Upper lobe of left lung (tissue), 6 donors: ENCODE data around the gene INTS13. TPM values are rescaled to one million over a fixed set of nuclear protein-coding genes. Genes with fewer than 3 reads are reported as not detected.

Experiments
- ATAC-seq, 2 donors: fragments of 200-7000 bp; cut with Tn5 transposase; one replicate each; pipeline ENCODE4 v1.9.1; 2022; ENCODE audit warnings: mild to moderate bottlenecking in 2 of 2, moderate library complexity in 2 of 2; ENCODE audit not compliant: low FRiP score in 2 of 2
- DNase-seq, 2 donors: peaks; one replicate each; pipeline ENCODE4 v3.0.0-alpha.2; 2019 to 2020
- H3K27ac ChIP-seq, 4 donors: fragments of 200-600 bp; sonication (generic); one replicate each; pipeline ENCODE4 v1.5.1; 2016 to 2019
- H3K27me3 ChIP-seq, 4 donors: fragments of 200-600 bp; sonication (generic); one replicate each; pipeline ENCODE4 v1.5.1; 2017 to 2019
- H3K36me3 ChIP-seq, 4 donors: fragments of 200-600 bp; sonication (generic); one replicate each; pipeline ENCODE4 v1.5.1; 2016 to 2019
- H3K4me1 ChIP-seq, 4 donors: fragments of 200-600 bp; sonication (generic); one replicate each; pipeline ENCODE4 v1.5.1; 2018 to 2019
- H3K4me3 ChIP-seq, 4 donors: fragments of 200-600 bp; sonication (generic); one replicate each; pipeline ENCODE4 v1.5.1; 2017 to 2019; ENCODE audit warnings: mild to moderate bottlenecking in 2 of 4, moderate library complexity in 1 of 4
- H3K9me3 ChIP-seq, 4 donors: fragments of 200-600 bp; sonication (generic); one replicate each; pipeline ENCODE4 v1.5.1; 2018 to 2019
- EP300 ChIP-seq, 4 donors: sonication (generic); formaldehyde crosslinking; IDR thresholded peaks; one replicate each; pipeline ENCODE4 v1.5.1; 2017; ENCODE audit warnings: antibody characterized with exemption in 4 of 4, control low read depth in 2 of 4
- POLR2A ChIP-seq, 4 donors: fragments of 450-650 bp; IDR thresholded peaks; one replicate each; pipeline ENCODE4 v1.5.1; 2016 to 2017; ENCODE audit warnings: antibody characterized with exemption in 4 of 4, mild to moderate bottlenecking in 2 of 4
- POLR2AphosphoS5 ChIP-seq, 2 donors: sonication (generic); formaldehyde crosslinking; IDR thresholded peaks; one replicate each; pipeline ENCODE4 v1.5.1; 2017; ENCODE audit warnings: antibody characterized with exemption in 2 of 2
- WGBS, 2 donors: methylation state at CpG; one replicate each; pipeline ENCODE4 v1.1.5; 2017 to 2018; 5-methylcytosine and 5-hydroxymethylcytosine counted together
- total RNA-seq, 6 donors: library from RNA; depleted of rRNA in 4 of 6; stranded (reverse); fragments of >200 nt in 4 of 6; gene quantifications; one replicate each; pipeline versions ENCODE4 v1.1.0 to v1.2.1, GENCODE V29; 2016 to 2021
- TF ChIP-seq, protein P1 (sequence below), 6 experiments: fragments of 450-650 bp in 4 of 6; fragments of 200-600 bp in 2 of 6; sonication (generic) in 2 of 6; IDR thresholded peaks; one replicate each; pipeline ENCODE4 v1.5.1; 2016 to 2019; ENCODE audit warnings: antibody characterized with exemption in 6 of 6
- donor health status: DM: no; HTN: no; CAD: no; lungs with moderate emphysema.
- donor health status: DM: no; HTN: yes; CAD: no; lungs with severe emphysema.

INTS13 gene
- total RNA-seq, 6 donors from 2014 or later = 7.2 to 16.8 (median 11.5) TPM

- Histone ChIP-seq H3K27ac (peak overlapping the region; percentile 90 to 98 (median 96)), H3K9me3 (no peaks in the 10 kb centered on the region), H3K36me3 (no peaks in the 10 kb centered on the region), H3K4me3 (peak overlapping the region; percentile 74 to 93 (median 90)), H3K4me1 (peaks cover 47 to 67% (median 48%) of the 10 kb centered on the region in 4 donors), H3K27me3 (no peaks in the 10 kb centered on the region)
- ATAC-seq (peak; percentile 41 to 55), DNase-seq (peak; percentile 46 to 88)
- WGBS, 2 donors = 0 to 1% methylated on average over 25 to 27 of the region's 28 CpGs
- TF ChIP-seq, protein P1, sequence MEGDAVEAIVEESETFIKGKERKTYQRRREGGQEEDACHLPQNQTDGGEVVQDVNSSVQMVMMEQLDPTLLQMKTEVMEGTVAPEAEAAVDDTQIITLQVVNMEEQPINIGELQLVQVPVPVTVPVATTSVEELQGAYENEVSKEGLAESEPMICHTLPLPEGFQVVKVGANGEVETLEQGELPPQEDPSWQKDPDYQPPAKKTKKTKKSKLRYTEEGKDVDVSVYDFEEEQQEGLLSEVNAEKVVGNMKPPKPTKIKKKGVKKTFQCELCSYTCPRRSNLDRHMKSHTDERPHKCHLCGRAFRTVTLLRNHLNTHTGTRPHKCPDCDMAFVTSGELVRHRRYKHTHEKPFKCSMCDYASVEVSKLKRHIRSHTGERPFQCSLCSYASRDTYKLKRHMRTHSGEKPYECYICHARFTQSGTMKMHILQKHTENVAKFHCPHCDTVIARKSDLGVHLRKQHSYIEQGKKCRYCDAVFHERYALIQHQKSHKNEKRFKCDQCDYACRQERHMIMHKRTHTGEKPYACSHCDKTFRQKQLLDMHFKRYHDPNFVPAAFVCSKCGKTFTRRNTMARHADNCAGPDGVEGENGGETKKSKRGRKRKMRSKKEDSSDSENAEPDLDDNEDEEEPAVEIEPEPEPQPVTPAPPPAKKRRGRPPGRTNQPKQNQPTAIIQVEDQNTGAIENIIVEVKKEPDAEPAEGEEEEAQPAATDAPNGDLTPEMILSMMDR (IDR thresholded peaks at IDR 0.05) = no peak
- TF ChIP-seq EP300 (IDR thresholded peaks at IDR 0.05) (no peak), POLR2AphosphoS5 (IDR thresholded peaks at IDR 0.05) (no peak), POLR2A (IDR thresholded peaks at IDR 0.05) (no peak)
These were observed 901 bp upstream of the INTS13 start for GRCh38 chr12:26938701-26939062.

- Histone ChIP-seq H3K4me3 (peak overlapping the region; percentile 74 to 93 (median 84)), H3K27me3 (no peaks in the 10 kb centered on the region), H3K4me1 (peaks cover 39 to 56% (median 43%) of the 10 kb centered on the region in 4 donors), H3K9me3 (no peaks in the 10 kb centered on the region), H3K27ac (peak overlapping the region; percentile 90 to 98 (median 96)), H3K36me3 (no peaks in the 10 kb centered on the region)
- no peak for ATAC-seq
- no peak for DNase-seq
- 0 to 1% methylated on average over 10 of the region's 10 CpGs for WGBS, 2 donors
- TF ChIP-seq EP300 (IDR thresholded peaks at IDR 0.05) = no peak
- TF ChIP-seq, protein P1 (IDR thresholded peaks at IDR 0.05) = no peak
- TF ChIP-seq POLR2AphosphoS5 (IDR thresholded peaks at IDR 0.05) = no peak
- no peak for TF ChIP-seq POLR2A (IDR thresholded peaks at IDR 0.05)
These were observed 328 bp downstream of the INTS13 start for GRCh38 chr12:26937443-26937862.

DNA sequence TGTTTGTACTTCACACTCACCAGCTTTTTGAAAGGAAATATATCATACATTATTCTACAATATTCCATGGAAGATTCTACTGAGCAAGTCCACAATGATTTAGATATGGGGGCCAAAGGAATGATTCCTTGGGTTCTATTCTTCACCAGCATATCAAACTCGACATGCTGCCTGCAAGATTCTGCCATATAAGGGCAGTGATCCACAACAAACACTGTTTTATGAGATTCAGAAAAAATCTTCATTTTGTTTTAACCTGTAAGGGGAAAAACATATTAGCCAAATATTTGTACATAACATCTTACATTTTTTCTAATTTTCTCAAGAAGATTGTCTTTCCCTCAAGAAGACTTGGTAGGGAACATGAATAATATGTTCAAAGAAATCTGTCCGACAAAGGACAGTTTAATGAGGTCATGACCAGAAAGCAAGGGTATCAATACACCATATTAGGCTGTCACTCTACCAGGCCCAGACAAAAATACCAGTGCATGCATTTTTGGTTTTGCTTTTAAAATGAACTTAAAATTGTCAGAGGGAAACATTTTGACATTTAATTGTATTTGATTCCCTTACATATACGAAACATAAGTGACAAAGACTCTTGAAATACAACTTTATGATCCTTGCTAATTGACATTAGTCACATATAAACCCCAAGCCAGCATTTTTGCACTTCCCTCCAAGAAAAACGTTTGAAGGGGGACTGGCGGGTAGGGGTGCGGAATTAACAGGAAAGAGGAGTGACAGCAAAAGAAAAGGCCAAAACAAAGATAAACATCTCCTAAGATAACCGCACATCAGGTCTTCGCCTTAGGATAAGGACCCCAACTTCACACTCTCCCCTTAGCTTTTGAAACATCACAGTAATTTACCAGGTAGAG is 980 bp downstream of the INTS13 start:
- 14 to 15% methylated on average over 8 of the region's 8 CpGs for WGBS, 2 donors
- Histone ChIP-seq H3K9me3 (no peaks in the 10 kb centered on the region), H3K4me1 (peaks cover 33 to 49% (median 39%) of the 10 kb centered on the region in 4 donors), H3K4me3 (peak overlapping the region; percentile 39 to 93 (median 82)), H3K27ac (peak overlapping the region; percentile 90 to 98 (median 96)), H3K36me3 (no peaks in the 10 kb centered on the region), H3K27me3 (no peaks in the 10 kb centered on the region)
- TF ChIP-seq POLR2AphosphoS5 (IDR thresholded peaks at IDR 0.05) = no peak
- TF ChIP-seq EP300 (IDR thresholded peaks at IDR 0.05) = no peak
- TF ChIP-seq, protein P1 (IDR thresholded peaks at IDR 0.05) = no peak
- TF ChIP-seq POLR2A (IDR thresholded peaks at IDR 0.05) = no peak
- no peak for DNase-seq
- ATAC-seq = no peak

DNA sequence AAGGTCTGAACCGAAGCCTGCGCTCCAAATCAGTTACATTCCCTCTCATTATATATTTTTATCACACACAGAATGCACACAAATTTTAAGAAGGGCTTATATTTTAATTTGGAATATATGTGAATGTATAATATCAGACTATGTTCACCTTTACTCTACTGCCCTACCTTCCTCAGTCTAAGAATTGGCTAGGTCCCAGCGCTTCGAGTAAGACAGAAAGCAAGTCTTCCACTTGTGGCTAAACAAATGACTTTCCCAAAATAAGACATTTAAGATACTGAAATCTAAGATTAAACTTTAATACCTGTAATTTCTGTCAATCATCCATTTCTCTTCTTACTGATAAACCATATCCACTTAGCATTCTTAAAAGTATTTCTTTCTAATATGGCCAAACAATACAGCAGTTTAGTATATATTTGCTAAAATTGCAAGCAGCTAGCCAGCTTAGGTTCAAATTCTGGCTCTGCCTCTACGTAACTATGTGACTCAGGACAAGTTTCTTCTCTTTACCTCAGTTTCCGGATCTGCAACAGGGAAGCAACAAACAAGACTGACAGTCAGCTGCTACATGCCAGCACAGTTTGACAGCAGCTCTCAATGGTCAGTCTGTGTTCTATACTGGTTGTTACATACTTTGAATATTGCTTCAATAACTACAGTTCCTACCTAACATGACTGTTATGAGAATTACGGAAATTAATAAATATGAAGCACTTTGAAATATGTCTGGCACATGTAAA is 2.0 kb downstream of the INTS13 start:
- H3K36me3 ChIP-seq = no peaks in the 10 kb centered on the region
- H3K4me1 ChIP-seq = peaks cover 28 to 41% (median 31%) of the 10 kb centered on the region in 4 donors
- TF ChIP-seq, protein P1 (IDR thresholded peaks at IDR 0.05) = no peak
- TF ChIP-seq POLR2A (IDR thresholded peaks at IDR 0.05) (no peak), POLR2AphosphoS5 (IDR thresholded peaks at IDR 0.05) (no peak), EP300 (IDR thresholded peaks at IDR 0.05) (no peak)
- no peaks in the 10 kb centered on the region for H3K9me3 ChIP-seq
- 72 to 78% methylated on average over 7 of the region's 7 CpGs for WGBS, 2 donors
- H3K27ac ChIP-seq = no peak overlapping the region
- DNase-seq (no peak), ATAC-seq (no peak)
- no peaks in the 10 kb centered on the region for H3K27me3 ChIP-seq
- H3K4me3 ChIP-seq = no peak overlapping the region
